Measurements from ENCODE around the gene ARHGAP24.

DNA sequence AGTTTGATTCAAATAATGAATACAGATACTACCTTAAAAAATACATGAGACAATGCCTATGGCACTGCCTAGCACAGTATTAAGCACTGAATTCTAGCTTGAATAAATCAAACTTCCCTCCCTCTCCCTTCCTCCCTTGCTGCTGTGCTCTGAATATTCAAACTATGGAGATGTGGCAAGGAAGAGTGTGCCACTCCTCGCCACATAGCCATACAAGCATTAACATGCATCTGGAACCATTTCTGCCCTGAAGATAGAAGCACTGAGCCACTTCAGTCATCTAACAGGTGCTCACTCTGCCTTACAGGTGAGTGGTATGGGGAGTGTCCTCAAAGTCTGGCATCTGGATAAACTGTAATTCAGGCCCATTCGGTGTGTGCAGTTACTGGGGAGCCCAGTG lies 276.9 kb downstream of the ARHGAP24 start:
- TF ChIP-seq, protein P1, sequence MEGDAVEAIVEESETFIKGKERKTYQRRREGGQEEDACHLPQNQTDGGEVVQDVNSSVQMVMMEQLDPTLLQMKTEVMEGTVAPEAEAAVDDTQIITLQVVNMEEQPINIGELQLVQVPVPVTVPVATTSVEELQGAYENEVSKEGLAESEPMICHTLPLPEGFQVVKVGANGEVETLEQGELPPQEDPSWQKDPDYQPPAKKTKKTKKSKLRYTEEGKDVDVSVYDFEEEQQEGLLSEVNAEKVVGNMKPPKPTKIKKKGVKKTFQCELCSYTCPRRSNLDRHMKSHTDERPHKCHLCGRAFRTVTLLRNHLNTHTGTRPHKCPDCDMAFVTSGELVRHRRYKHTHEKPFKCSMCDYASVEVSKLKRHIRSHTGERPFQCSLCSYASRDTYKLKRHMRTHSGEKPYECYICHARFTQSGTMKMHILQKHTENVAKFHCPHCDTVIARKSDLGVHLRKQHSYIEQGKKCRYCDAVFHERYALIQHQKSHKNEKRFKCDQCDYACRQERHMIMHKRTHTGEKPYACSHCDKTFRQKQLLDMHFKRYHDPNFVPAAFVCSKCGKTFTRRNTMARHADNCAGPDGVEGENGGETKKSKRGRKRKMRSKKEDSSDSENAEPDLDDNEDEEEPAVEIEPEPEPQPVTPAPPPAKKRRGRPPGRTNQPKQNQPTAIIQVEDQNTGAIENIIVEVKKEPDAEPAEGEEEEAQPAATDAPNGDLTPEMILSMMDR (IDR thresholded peaks at IDR 0.05 in 2 of 3, conservative IDR thresholded peaks at IDR 0.05 in 1 of 3; ENCODE audit: control insufficient read depth in 2 of 3, extremely low read depth in 1 of 3, insufficient read depth in 1 of 3, low read depth in 3 of 3, low read length in 3 of 3): no peak
- TF ChIP-seq ETV6 (conservative IDR thresholded peaks at IDR 0.05 in 1 of 2, IDR thresholded peaks at IDR 0.05 in 1 of 2; ENCODE audit: borderline replicate concordance in 1 of 2, low read depth in 1 of 2): no peak
- TF ChIP-seq EP300 (IDR thresholded peaks at IDR 0.05; ENCODE audit: borderline replicate concordance in 1 of 2, control insufficient read depth in 1 of 2, low read depth in 2 of 2, low read length in 2 of 2): no peak
- TF ChIP-seq, protein P2, sequence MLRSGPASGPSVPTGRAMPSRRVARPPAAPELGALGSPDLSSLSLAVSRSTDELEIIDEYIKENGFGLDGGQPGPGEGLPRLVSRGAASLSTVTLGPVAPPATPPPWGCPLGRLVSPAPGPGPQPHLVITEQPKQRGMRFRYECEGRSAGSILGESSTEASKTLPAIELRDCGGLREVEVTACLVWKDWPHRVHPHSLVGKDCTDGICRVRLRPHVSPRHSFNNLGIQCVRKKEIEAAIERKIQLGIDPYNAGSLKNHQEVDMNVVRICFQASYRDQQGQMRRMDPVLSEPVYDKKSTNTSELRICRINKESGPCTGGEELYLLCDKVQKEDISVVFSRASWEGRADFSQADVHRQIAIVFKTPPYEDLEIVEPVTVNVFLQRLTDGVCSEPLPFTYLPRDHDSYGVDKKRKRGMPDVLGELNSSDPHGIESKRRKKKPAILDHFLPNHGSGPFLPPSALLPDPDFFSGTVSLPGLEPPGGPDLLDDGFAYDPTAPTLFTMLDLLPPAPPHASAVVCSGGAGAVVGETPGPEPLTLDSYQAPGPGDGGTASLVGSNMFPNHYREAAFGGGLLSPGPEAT (IDR thresholded peaks at IDR 0.05; ENCODE audit: low read depth): no peak
- TF ChIP-seq JUND (IDR thresholded peaks at IDR 0.05; ENCODE audit: low read depth, low read length): no peak
- TF ChIP-seq POLR2AphosphoS5 (IDR thresholded peaks at IDR 0.05; ENCODE audit: low read length): no peak
- TF ChIP-seq, protein P3, sequence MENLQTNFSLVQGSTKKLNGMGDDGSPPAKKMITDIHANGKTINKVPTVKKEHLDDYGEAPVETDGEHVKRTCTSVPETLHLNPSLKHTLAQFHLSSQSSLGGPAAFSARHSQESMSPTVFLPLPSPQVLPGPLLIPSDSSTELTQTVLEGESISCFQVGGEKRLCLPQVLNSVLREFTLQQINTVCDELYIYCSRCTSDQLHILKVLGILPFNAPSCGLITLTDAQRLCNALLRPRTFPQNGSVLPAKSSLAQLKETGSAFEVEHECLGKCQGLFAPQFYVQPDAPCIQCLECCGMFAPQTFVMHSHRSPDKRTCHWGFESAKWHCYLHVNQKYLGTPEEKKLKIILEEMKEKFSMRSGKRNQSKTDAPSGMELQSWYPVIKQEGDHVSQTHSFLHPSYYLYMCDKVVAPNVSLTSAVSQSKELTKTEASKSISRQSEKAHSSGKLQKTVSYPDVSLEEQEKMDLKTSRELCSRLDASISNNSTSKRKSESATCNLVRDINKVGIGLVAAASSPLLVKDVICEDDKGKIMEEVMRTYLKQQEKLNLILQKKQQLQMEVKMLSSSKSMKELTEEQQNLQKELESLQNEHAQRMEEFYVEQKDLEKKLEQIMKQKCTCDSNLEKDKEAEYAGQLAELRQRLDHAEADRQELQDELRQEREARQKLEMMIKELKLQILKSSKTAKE (IDR thresholded peaks at IDR 0.05; ENCODE audit: low read depth, poor library complexity, severe bottlenecking): no peak
- TF ChIP-seq RFX5 (IDR thresholded peaks at IDR 0.05; ENCODE audit: low read depth, low read length): no peak
- TF ChIP-seq SP1 (IDR thresholded peaks at IDR 0.05; ENCODE audit: low read depth, low read length): no peak
- TF ChIP-seq, protein P4, sequence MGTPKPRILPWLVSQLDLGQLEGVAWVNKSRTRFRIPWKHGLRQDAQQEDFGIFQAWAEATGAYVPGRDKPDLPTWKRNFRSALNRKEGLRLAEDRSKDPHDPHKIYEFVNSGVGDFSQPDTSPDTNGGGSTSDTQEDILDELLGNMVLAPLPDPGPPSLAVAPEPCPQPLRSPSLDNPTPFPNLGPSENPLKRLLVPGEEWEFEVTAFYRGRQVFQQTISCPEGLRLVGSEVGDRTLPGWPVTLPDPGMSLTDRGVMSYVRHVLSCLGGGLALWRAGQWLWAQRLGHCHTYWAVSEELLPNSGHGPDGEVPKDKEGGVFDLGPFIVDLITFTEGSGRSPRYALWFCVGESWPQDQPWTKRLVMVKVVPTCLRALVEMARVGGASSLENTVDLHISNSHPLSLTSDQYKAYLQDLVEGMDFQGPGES (IDR thresholded peaks at IDR 0.05): no peak
- TF ChIP-seq, protein P5, sequence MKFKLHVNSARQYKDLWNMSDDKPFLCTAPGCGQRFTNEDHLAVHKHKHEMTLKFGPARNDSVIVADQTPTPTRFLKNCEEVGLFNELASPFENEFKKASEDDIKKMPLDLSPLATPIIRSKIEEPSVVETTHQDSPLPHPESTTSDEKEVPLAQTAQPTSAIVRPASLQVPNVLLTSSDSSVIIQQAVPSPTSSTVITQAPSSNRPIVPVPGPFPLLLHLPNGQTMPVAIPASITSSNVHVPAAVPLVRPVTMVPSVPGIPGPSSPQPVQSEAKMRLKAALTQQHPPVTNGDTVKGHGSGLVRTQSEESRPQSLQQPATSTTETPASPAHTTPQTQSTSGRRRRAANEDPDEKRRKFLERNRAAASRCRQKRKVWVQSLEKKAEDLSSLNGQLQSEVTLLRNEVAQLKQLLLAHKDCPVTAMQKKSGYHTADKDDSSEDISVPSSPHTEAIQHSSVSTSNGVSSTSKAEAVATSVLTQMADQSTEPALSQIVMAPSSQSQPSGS (IDR thresholded peaks at IDR 0.05; ENCODE audit: low read length): no peak
- no peak for TF ChIP-seq EZH2 (IDR thresholded peaks at IDR 0.05; ENCODE audit: borderline replicate concordance, control insufficient read depth, low read depth, low read length)
- TF ChIP-seq HDAC2 (IDR thresholded peaks at IDR 0.05): no peak
